Amygdala (tissue), 56 donors: ENCODE data around the gene P2RY2.
"Not testable (repeated sequence)": the region's sequence is repeated elsewhere in the genome, so short reads cannot be mapped to it uniquely, and the experiment has no call there.

ENCODE experiments used
- DNase-seq, 56 donors: peaks; one replicate each; lab custom pipeline; 2025; lab: John Stamatoyannopoulos, UW

The P2RY2 gene

GRCh38 chr11:73186886-73187285 is 31.2 kb upstream of the P2RY2 start:
- DNase-seq = no peak

- DNase-seq = no peak
Observed at GRCh38 chr11:73187854-73188253, 30.2 kb upstream of the P2RY2 start.

- DNase-seq = no peak
Observed at GRCh38 chr11:73188301-73188700, 29.8 kb upstream of the P2RY2 start.

GRCh38 chr11:73189315-73189714 is 28.8 kb upstream of the P2RY2 start:
- peak in 13 of 56 donors; percentile 10 to 62 (median 22) for DNase-seq

- no peak for DNase-seq
Observed at GRCh38 chr11:73189723-73190556, 28.1 kb upstream of the P2RY2 start.

- DNase-seq = no peak
Observed at GRCh38 chr11:73190557-73190885, 27.6 kb upstream of the P2RY2 start.

GRCh38 chr11:73191151-73191550 is 26.9 kb upstream of the P2RY2 start:
- no peak for DNase-seq

GRCh38 chr11:73192272-73192671 is 25.8 kb upstream of the P2RY2 start:
- DNase-seq = no peak

- DNase-seq = no peak
Observed at GRCh38 chr11:73193251-73194033, 24.6 kb upstream of the P2RY2 start.

GRCh38 chr11:73194034-73194507 is 24.0 kb upstream of the P2RY2 start:
- no peak for DNase-seq

- no peak for DNase-seq
Observed at GRCh38 chr11:73194593-73194992, 23.5 kb upstream of the P2RY2 start.

GRCh38 chr11:73195191-73196007 is 22.7 kb upstream of the P2RY2 start:
- DNase-seq = no peak

GRCh38 chr11:73196576-73196975 is 21.5 kb upstream of the P2RY2 start:
- no peak for DNase-seq

GRCh38 chr11:73197348-73197747 is 20.7 kb upstream of the P2RY2 start:
- DNase-seq = no peak

- DNase-seq = not testable (repeated sequence)
Observed at GRCh38 chr11:73197787-73198186, 20.3 kb upstream of the P2RY2 start.

GRCh38 chr11:73198677-73199076 is 19.4 kb upstream of the P2RY2 start:
- no peak for DNase-seq

GRCh38 chr11:73199446-73199845 is 18.6 kb upstream of the P2RY2 start:
- DNase-seq = no peak

- DNase-seq = no peak
Observed at GRCh38 chr11:73200256-73200655, 17.8 kb upstream of the P2RY2 start.

- peak in 3 of 56 donors; percentile 17 to 40 (median 23) for DNase-seq
Observed at GRCh38 chr11:73201249-73201648, 16.8 kb upstream of the P2RY2 start.

- no peak for DNase-seq
Observed at GRCh38 chr11:73201888-73202780, 15.9 kb upstream of the P2RY2 start.
